GM12891 (cell line): ENCODE data around the gene MAN1A2.

Experiments used
- POLR2A ChIP-seq: IDR thresholded peaks from 2 replicates; pipeline ENCODE4 v1.6.1; 2011; ENCODE audit warnings: low read depth, low read length, control low read depth
- POLR2AphosphoS5 ChIP-seq: IDR thresholded peaks from 2 replicates; pipeline ENCODE4 v1.6.1; 2011; ENCODE audit warnings: low read depth, low read length, control low read depth
- SPI1 ChIP-seq: IDR thresholded peaks from 2 replicates; pipeline ENCODE4 v1.6.1; 2011; ENCODE audit warnings: low read depth, low read length, control low read depth
- TAF1 ChIP-seq: IDR thresholded peaks from 2 replicates; pipeline ENCODE4 v1.6.1; 2011; ENCODE audit warnings: low read depth, low read length, control low read depth

- no peak for TF ChIP-seq TAF1
- no peak for TF ChIP-seq POLR2A
- no peak for TF ChIP-seq SPI1
- TF ChIP-seq POLR2AphosphoS5 = no peak
Measured at GRCh38 chr1:117466761-117467160, 99.5 kb downstream of the MAN1A2 start.
